ENCODE results near the gene TGFBR2. TPM values are rescaled to one million over a fixed set of nuclear protein-coding genes. Genes with fewer than 3 reads are reported as not detected.

TGFBR2 gene
- total and polyA plus RNA-seq, 10 of the 15 experiments (the other 5 are each of a cell fraction or from before 2014, with no cell fraction given), result 0.02 to 0.98 (median 0.18) TPM; not detected in 1

DNA sequence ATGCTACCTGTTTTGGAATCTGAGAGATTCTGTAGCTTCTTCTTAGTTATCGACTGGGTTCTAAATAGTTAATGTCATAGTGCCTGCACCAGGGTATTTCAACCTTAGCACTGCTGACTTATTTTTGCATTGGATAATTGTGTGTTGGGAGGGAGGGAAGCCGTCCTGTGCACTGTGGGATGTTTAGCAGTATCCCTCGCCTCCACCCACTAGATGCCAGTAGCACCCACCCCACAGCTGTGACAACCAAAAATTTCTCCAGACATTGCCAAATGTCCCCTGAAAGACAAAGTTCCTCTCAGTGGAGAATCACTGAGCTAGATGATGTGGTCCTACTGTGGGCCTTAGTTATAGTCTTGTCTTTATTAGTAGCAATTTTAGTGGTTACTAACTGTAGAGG, 88.3 kb downstream of the TGFBR2 start:
- CTCF ChIA-PET, result interaction anchor here (1.0 to 3.6 kb wide), 17 partner anchors 8 to 1210 kb away, joined by 3 to 40 read pairs (median 4); no protein-coding TSS in a partner anchor
- no peak overlapping the region for H3K4me2 ChIP-seq (ENCODE audit: control insufficient read depth, insufficient read depth)
- H3K79me2 ChIP-seq (ENCODE audit: control insufficient read depth, insufficient read depth, low read length), result no peaks in the 10 kb centered on the region
- in situ Hi-C loops (cut with MboI) (loop anchor here (10.0 kb wide), 2 partner anchors 590 to 670 kb away; no protein-coding TSS in a partner anchor), intact Hi-C loops (cut with micrococcal nuclease; ENCODE audit: unreplicated experiment) (loop anchor here (10.0 kb wide), 1 partner anchor 250 kb away; no protein-coding TSS in a partner anchor)
- 43% methylated on average over 3 of the region's 3 CpGs for WGBS (ENCODE audit: insufficient coverage, insufficient replicate concordance, low lambda C conversion rate, missing lambda C conversion rate)
- FAIRE-seq, result no peak
- BruUV-seq (replicated peaks), result no TSS peak
- H3K27ac ChIP-seq (ENCODE audit: control insufficient read depth, insufficient read depth), result no peak overlapping the region
- SMC1A ChIA-PET (ENCODE audit: uncharacterized antibody, unreplicated experiment), result interaction anchor here (0.9 to 5.7 kb wide), 7 partner anchors 12 to 653 kb away, joined by 3 to 28 read pairs (median 4); no protein-coding TSS in a partner anchor
- no peaks in the 10 kb centered on the region for H4K20me1 ChIP-seq (ENCODE audit: control insufficient read depth, insufficient read depth)
- H3K9ac ChIP-seq (ENCODE audit: control insufficient read depth, insufficient read depth, low read length), result no peak overlapping the region
- H3K4me1 ChIP-seq (ENCODE audit: control insufficient read depth, insufficient read depth, low read length), result no peaks in the 10 kb centered on the region
- H2AFZ ChIP-seq (ENCODE audit: control insufficient read depth, low read depth, low read length), result no peak overlapping the region
- DNase-seq (ENCODE audit: low read depth, low spot score), result no peak
- no peaks in the 10 kb centered on the region for H3K36me3 ChIP-seq (ENCODE audit: control insufficient read depth in 2 of 2, insufficient read depth in 2 of 2, low read length in 1 of 2)
- POLR2A ChIA-PET, result interaction anchor here (0.7 kb wide), 1 partner anchor 259 kb away, joined by 3 read pairs; no protein-coding TSS in a partner anchor
- RAD21 ChIA-PET (ENCODE audit: unreplicated experiment), result interaction anchor here (0.7 to 3.7 kb wide), 6 partner anchors 66 to 684 kb away, joined by 3 to 25 read pairs (median 6); partner anchors contain the start of gene TGFBR2
- TF ChIP-seq FOS (IDR thresholded peaks at IDR 0.05; ENCODE audit: borderline replicate concordance, extremely low read depth, insufficient read length), result no peak
- no peak for TF ChIP-seq NFXL1 (IDR thresholded peaks at IDR 0.05; ENCODE audit: borderline replicate concordance)
- no peak for TF ChIP-seq NFYA (IDR thresholded peaks at IDR 0.05; ENCODE audit: borderline replicate concordance, low read depth, low read length)
- no peak for TF ChIP-seq IRF3 (IDR thresholded peaks at IDR 0.05)
- TF ChIP-seq MEF2B (IDR thresholded peaks at IDR 0.05; ENCODE audit: partially characterized antibody, poor library complexity, severe bottlenecking), result no peak
- TF ChIP-seq ATF2 (IDR thresholded peaks at IDR 0.05; ENCODE audit: low read length), result no peak
- TF ChIP-seq YY1 (IDR thresholded peaks at IDR 0.05; ENCODE audit: low read depth, low read length), result no peak
- no peak for TF ChIP-seq IKZF2 (IDR thresholded peaks at IDR 0.05)
- no peak for TF ChIP-seq TAF1 (IDR thresholded peaks at IDR 0.05; ENCODE audit: borderline replicate concordance, low read depth, low read length)
- TF ChIP-seq, protein P1, sequence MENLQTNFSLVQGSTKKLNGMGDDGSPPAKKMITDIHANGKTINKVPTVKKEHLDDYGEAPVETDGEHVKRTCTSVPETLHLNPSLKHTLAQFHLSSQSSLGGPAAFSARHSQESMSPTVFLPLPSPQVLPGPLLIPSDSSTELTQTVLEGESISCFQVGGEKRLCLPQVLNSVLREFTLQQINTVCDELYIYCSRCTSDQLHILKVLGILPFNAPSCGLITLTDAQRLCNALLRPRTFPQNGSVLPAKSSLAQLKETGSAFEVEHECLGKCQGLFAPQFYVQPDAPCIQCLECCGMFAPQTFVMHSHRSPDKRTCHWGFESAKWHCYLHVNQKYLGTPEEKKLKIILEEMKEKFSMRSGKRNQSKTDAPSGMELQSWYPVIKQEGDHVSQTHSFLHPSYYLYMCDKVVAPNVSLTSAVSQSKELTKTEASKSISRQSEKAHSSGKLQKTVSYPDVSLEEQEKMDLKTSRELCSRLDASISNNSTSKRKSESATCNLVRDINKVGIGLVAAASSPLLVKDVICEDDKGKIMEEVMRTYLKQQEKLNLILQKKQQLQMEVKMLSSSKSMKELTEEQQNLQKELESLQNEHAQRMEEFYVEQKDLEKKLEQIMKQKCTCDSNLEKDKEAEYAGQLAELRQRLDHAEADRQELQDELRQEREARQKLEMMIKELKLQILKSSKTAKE (IDR thresholded peaks at IDR 0.05; ENCODE audit: low read depth, poor library complexity, severe bottlenecking), result no peak
- TF ChIP-seq POLR2AphosphoS5 (IDR thresholded peaks at IDR 0.05; ENCODE audit: low read length), result no peak
- no peak for TF ChIP-seq STAT3 (IDR thresholded peaks at IDR 0.05; ENCODE audit: low read depth, low read length)
- no peak for TF ChIP-seq BRCA1 (IDR thresholded peaks at IDR 0.05; ENCODE audit: low read depth, low read length)
- no peak for TF ChIP-seq RB1 (IDR thresholded peaks at IDR 0.05; ENCODE audit: borderline replicate concordance)
- TF ChIP-seq CEBPB (IDR thresholded peaks at IDR 0.05; ENCODE audit: borderline replicate concordance in 1 of 2, low read depth in 2 of 2, low read length in 2 of 2), result no peak
- TF ChIP-seq ASH2L (IDR thresholded peaks at IDR 0.05; ENCODE audit: borderline replicate concordance, low read depth), result no peak
- no peak overlapping the region for H3K4me3 ChIP-seq
- H3K9me3 ChIP-seq (replicated peaks; ENCODE audit: control insufficient read depth, insufficient read depth, low read length), result no peaks in the 10 kb centered on the region
- no peak for ATAC-seq
- no peaks in the 10 kb centered on the region for H3K27me3 ChIP-seq (replicated peaks in 1 of 2; ENCODE audit: control insufficient read depth in 2 of 2, insufficient read depth in 2 of 2, low read length in 1 of 2)
